SHP77 treated with DMSO at 0.1 percent for 48 hours (cell line): ENCODE results near the gene MGRN1.
A peak's percentile ranks its signal among the peaks of the same experiment; 100 is the strongest.

Experiments used
- DNase-seq: peaks from one replicate; lab custom pipeline; 2025; lab: John Stamatoyannopoulos, UW

Gene MGRN1

GRCh38 chr16:4687946-4688673 is 63.5 kb downstream of the MGRN1 start:
- DNase-seq: no peak

GRCh38 chr16:4688674-4689045 is 64.0 kb downstream of the MGRN1 start:
- no peak for DNase-seq

GRCh38 chr16:4689091-4689671 is 64.6 kb downstream of the MGRN1 start:
- no peak for DNase-seq

GRCh38 chr16:4689864-4690704 is 65.5 kb downstream of the MGRN1 start:
- DNase-seq: no peak

- DNase-seq: no peak
Measured at GRCh38 chr16:4690946-4691665, 66.5 kb downstream of the MGRN1 start.

- DNase-seq: no peak
Measured at GRCh38 chr16:4691666-4692412, 67.2 kb downstream of the MGRN1 start.

- DNase-seq: no peak
Measured at GRCh38 chr16:4692460-4693295, 68.1 kb downstream of the MGRN1 start.

- DNase-seq: peak; percentile 88
Measured at GRCh38 chr16:4693296-4693955, 68.8 kb downstream of the MGRN1 start, which contains the start of gene NUDT16L1. TSS of gene NUDT16L1 (plus strand) at chr16:4693562. CDS start at chr16:4693727, 165 bp downstream.

- no peak for DNase-seq
Measured at GRCh38 chr16:4693956-4694641, 69.5 kb downstream of the MGRN1 start.

- DNase-seq: no peak
Measured at GRCh38 chr16:4694642-4695451, 70.2 kb downstream of the MGRN1 start.

GRCh38 chr16:4695473-4696171 is 71.0 kb downstream of the MGRN1 start:
- no peak for DNase-seq

GRCh38 chr16:4696172-4696904 is 71.7 kb downstream of the MGRN1 start:
- DNase-seq: no peak

- DNase-seq: no peak
Measured at GRCh38 chr16:4696905-4697847, 72.5 kb downstream of the MGRN1 start.

- no peak for DNase-seq
Measured at GRCh38 chr16:4697848-4698291, 73.2 kb downstream of the MGRN1 start.

GRCh38 chr16:4698321-4699045 is 73.9 kb downstream of the MGRN1 start:
- no peak for DNase-seq
